Activated T-helper 1 cell treated with anti-CD3 and anti-CD28 coated beads, Interleukin-12 subunit alpha, Interleukin-12 subunit beta, Interleukin-2, Interleukin-4 antibody, amounts not matched to agents 30 ng/mL and 10 ng/mL and 1 ng/mL, durations not matched to agents 14 hours and 24 hours and 36 hours (primary cell): ENCODE results near the gene KIF24. TPM values are rescaled to one million over a fixed set of nuclear protein-coding genes. Genes with fewer than 3 reads are reported as not detected.

Experiments
- DNase-seq: peaks from one replicate; pipeline ENCODE4 v3.0.0; 2021; ENCODE audit warnings: low spot score
- H3K27ac Mint-ChIP-seq: one replicate; pipeline ENCODE4 v1.8.0; 2021; ENCODE audit warnings: mild to moderate bottlenecking, mixed read lengths
- H3K27me3 Mint-ChIP-seq: one replicate; pipeline ENCODE4 v1.8.0; 2022; ENCODE audit warnings: mild to moderate bottlenecking, moderate library complexity, mixed read lengths; ENCODE audit not compliant: insufficient read depth
- H3K36me3 Mint-ChIP-seq: one replicate; pipeline ENCODE4 v1.8.0; 2021; ENCODE audit warnings: low read depth, mixed read lengths
- H3K4me1 Mint-ChIP-seq: one replicate; pipeline ENCODE4 v1.8.0; 2021; ENCODE audit warnings: low read depth, mixed read lengths
- H3K4me3 Mint-ChIP-seq: one replicate; pipeline ENCODE4 v1.8.0; 2021; ENCODE audit warnings: mild to moderate bottlenecking, moderate library complexity, mixed read lengths
- H3K9me3 Mint-ChIP-seq: one replicate; pipeline ENCODE4 v1.8.0; 2021; ENCODE audit warnings: mixed read lengths
- intact Hi-C: fragments of 100-400 bp; cut with micrococcal nuclease; formaldehyde crosslinking; loops from one replicate; pipeline ENCODE4 v1.15.1; 2024
- total RNA-seq: library from RNA; stranded (reverse); gene quantifications from 2 replicates; pipeline ENCODE4 v1.2.3, GENCODE V29; 2022

The KIF24 gene
- total RNA-seq, 1 donor from 2014 or later = 5.8 TPM

- no peak overlapping the region for H3K27ac Mint-ChIP-seq
- no peaks in the 10 kb centered on the region for H3K36me3 Mint-ChIP-seq
- H3K4me3 Mint-ChIP-seq = no peak overlapping the region
- H3K27me3 Mint-ChIP-seq = no peaks in the 10 kb centered on the region
- H3K9me3 Mint-ChIP-seq = no peaks in the 10 kb centered on the region
- DNase-seq = no peak
- intact Hi-C loops = no loop called here
- no peaks in the 10 kb centered on the region for H3K4me1 Mint-ChIP-seq
These were observed 36.5 kb downstream of the KIF24 start for GRCh38 chr9:34292552-34292951.

GRCh38 chr9:34291423-34291822 lies 37.6 kb downstream of the KIF24 start:
- Mint-ChIP-seq H3K27ac (no peak overlapping the region), H3K36me3 (peaks cover 6% of the 10 kb centered on the region), H3K9me3 (no peaks in the 10 kb centered on the region), H3K27me3 (no peaks in the 10 kb centered on the region), H3K4me1 (no peaks in the 10 kb centered on the region), H3K4me3 (no peak overlapping the region)
- DNase-seq = no peak
- intact Hi-C loops = no loop called here

- no peak overlapping the region for H3K27ac Mint-ChIP-seq
- no peaks in the 10 kb centered on the region for H3K27me3 Mint-ChIP-seq
- no peaks in the 10 kb centered on the region for H3K4me1 Mint-ChIP-seq
- no peak for DNase-seq
- H3K9me3 Mint-ChIP-seq = no peaks in the 10 kb centered on the region
- H3K4me3 Mint-ChIP-seq = no peak overlapping the region
- peaks cover 8% of the 10 kb centered on the region for H3K36me3 Mint-ChIP-seq
- intact Hi-C loops = no loop called here
These were observed 38.0 kb downstream of the KIF24 start for GRCh38 chr9:34291023-34291422.

- Mint-ChIP-seq H3K27me3 (no peaks in the 10 kb centered on the region), H3K4me3 (no peak overlapping the region), H3K27ac (peak overlapping the region; percentile 9), H3K9me3 (no peaks in the 10 kb centered on the region), H3K4me1 (no peaks in the 10 kb centered on the region), H3K36me3 (peaks cover 10% of the 10 kb centered on the region)
- DNase-seq = no peak
- intact Hi-C loops = no loop called here
These were observed 39.9 kb downstream of the KIF24 start for GRCh38 chr9:34289159-34289558.

GRCh38 chr9:34282096-34282495 lies 47.0 kb downstream of the KIF24 start:
- DNase-seq = no peak
- Mint-ChIP-seq H3K27ac (no peak overlapping the region), H3K4me3 (no peak overlapping the region)

GRCh38 chr9:34279411-34279810 lies 49.7 kb downstream of the KIF24 start:
- Mint-ChIP-seq H3K27ac (no peak overlapping the region), H3K36me3 (peaks cover under 1% of the 10 kb centered on the region), H3K4me1 (peaks cover 8% of the 10 kb centered on the region), H3K4me3 (no peak overlapping the region), H3K9me3 (no peaks in the 10 kb centered on the region), H3K27me3 (no peaks in the 10 kb centered on the region)
- intact Hi-C loops = no loop called here
- DNase-seq = no peak

More at GRCh38 chr9:34282096-34282495, 47.0 kb downstream of the KIF24 start:
- Mint-ChIP-seq H3K4me1 (peaks cover 6% of the 10 kb centered on the region), H3K27me3 (no peaks in the 10 kb centered on the region), H3K9me3 (no peaks in the 10 kb centered on the region), H3K36me3 (peaks cover 8% of the 10 kb centered on the region)
- intact Hi-C loops = no loop called here

Other genes with a start within 250 kb of the KIF24 start
- 49.7 and 52.8 TPM in 2 replicates for gene DCAF12, start 202.6 kb downstream of the KIF24 start, total RNA-seq
- 30.0 and 33.4 TPM in 2 replicates for gene UBAP1, start 150.2 kb downstream of the KIF24 start, total RNA-seq
- gene NUDT2, start 301 bp upstream of the KIF24 start, total RNA-seq = 31.0 TPM in 2 replicates
- 1.0 and 1.9 TPM in 2 replicates for gene MYORG, start 47.6 kb upstream of the KIF24 start, total RNA-seq
- 14.7 and 16.5 TPM in 2 replicates for gene FAM219A, start 129.3 kb upstream of the KIF24 start, total RNA-seq
- gene DNAI1, start 129.5 kb upstream of the KIF24 start, total RNA-seq = not detected in 2 replicates
- not detected in 2 replicates for gene ENHO, start 193.7 kb upstream of the KIF24 start, total RNA-seq